Erythroblast (primary cell): ENCODE results near the gene EML1.

Experiments used
- GATA1 ChIP-seq: IDR thresholded peaks from 2 replicates; pipeline ENCODE4 v1.6.1; 2011; ENCODE audit warnings: low read depth, mild to moderate bottlenecking, control low read depth, low read length, moderate library complexity
- POLR2A ChIP-seq: IDR thresholded peaks from 2 replicates; pipeline ENCODE4 v1.6.1; 2011; ENCODE audit warnings: mild to moderate bottlenecking, low read length

- TF ChIP-seq POLR2A (no peak), GATA1 (no peak)
Measured at GRCh38 chr14:99972748-99973466, 179.7 kb downstream of the EML1 start.
